Left colon (tissue), 2 donors: ENCODE data around the gene FAHD2B. TPM values are rescaled to one million over a fixed set of nuclear protein-coding genes. Genes with fewer than 3 reads are reported as not detected.
"Not testable (repeated sequence)": the region's sequence is repeated elsewhere in the genome, so short reads cannot be mapped to it uniquely, and the experiment has no call there.

Experiments used
- ATAC-seq: fragments of 200-7000 bp; cut with Tn5 transposase; one replicate; pipeline ENCODE4 v1.9.1; 2020; ENCODE audit warnings: mild to moderate bottlenecking, moderate library complexity
- DNase-seq, 2 donors: peaks; one replicate each; pipeline ENCODE4 v3.0.0-alpha.2; 2020
- intact Hi-C, 2 donors: fragments of 100-400 bp; cut with DNase I in 1 of 2; cut with micrococcal nuclease in 1 of 2; formaldehyde crosslinking; loops; one replicate each; pipeline versions ENCODE4 v1.11.2 to v1.14.0; 2022; cut with DNase I, micrococcal nuclease
- long read RNA-seq: library from polyadenylated mRNA; unstranded; transcript quantifications from one replicate; pipeline ENCODE4 v2.0.0, GENCODE V29; 2021
- total RNA-seq, 2 donors: library from RNA; stranded (reverse); fragmentation: NEBNext Ultra II Directional; extraction: Animal tissue kit (Norgen Biotek cat#: 25700); gene quantifications; one replicate each; pipeline ENCODE4 v1.2.1, GENCODE V29; 2021
- donor health status: DM: no; HTN: no; CAD: no.
- donor health status: DM: yes; HTN: yes; CAD: no.

FAHD2B gene, protein sequence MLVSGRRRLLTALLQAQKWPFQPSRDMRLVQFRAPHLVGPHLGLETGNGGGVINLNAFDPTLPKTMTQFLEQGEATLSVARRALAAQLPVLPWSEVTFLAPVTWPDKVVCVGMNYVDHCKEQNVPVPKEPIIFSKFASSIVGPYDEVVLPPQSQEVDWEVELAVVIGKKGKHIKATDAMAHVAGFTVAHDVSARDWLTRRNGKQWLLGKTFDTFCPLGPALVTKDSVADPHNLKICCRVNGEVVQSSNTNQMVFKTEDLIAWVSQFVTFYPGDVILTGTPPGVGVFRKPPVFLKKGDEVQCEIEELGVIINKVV
- 1 to 10 TPM; 5.6 to 6.1 TPM for total RNA-seq
- long read RNA-seq, partial matches to known transcripts, result 1 of 4 reads
- long read RNA-seq, other reads (novel, unspliced or antisense), result 0 of 4 reads

DNA sequence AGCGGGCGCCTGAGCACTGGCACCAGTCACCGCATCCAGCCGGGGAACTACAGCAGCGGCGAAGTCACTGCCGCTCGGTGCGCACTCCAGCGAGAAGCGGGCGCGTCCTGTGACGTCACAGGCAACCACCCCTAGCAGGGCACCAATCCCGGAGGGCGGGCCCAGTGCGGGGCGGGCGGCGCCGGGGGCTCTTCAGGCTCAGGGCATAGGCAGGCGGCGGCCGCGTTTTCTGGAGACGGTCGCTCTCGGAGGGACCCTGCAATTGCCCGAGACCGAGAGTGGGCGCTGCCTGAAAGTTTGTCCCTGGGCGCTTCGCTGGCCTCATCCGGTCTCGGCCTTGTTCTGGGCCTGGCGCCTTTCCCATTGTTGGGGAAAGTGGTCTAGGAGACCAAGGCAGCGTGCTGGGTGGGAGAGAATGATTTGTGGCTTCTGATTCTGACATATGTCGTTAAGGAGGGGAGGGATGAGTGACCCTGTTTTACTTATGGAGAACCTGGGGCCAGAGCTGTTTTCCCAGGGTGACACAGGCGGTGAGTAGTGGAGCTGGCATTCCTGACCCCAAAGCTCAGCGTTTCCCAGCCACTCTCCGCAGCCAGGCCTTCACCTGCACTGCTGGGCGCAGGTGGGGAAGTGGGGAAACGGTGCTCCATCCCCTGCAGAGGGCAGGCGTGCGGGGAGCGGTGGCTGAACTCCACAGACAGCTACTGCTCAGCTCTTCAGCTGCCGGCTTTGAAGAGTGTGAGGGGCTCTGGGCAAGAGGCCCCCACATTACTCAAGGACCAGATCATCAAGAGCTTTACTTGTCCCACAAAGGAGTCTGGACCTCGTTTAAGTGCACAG, at the start of gene FAHD2B:
FAHD2B (minus strand) TSS at position 111 of the 840 bp plus-strand sequence. CDS start 3,176 bp downstream, outside the sequence.
- intact Hi-C loops, result not testable (repeated sequence)
- DNase-seq (peak; percentile 87 to 95), ATAC-seq (peak; percentile 97)

DNA sequence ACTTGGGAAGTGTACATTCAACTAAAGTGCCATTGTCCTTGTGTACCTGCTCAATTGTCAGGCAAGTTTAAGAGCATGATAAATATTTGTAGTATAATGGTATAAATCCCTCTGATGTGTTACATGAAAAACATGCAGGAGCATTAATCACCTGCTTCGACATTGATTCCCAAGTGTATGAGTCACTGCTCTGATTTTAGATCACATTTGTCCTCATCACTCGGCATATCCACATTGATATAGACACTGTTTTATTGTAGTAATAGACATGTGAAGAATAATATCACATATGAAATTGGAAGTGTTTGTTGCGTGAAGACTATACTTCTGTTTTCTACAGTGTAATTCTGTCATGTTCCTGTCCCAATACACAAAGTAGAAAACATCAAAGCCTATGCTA, 49.3 kb upstream of the FAHD2B start:
- intact Hi-C loops, result not testable (repeated sequence)

DNA sequence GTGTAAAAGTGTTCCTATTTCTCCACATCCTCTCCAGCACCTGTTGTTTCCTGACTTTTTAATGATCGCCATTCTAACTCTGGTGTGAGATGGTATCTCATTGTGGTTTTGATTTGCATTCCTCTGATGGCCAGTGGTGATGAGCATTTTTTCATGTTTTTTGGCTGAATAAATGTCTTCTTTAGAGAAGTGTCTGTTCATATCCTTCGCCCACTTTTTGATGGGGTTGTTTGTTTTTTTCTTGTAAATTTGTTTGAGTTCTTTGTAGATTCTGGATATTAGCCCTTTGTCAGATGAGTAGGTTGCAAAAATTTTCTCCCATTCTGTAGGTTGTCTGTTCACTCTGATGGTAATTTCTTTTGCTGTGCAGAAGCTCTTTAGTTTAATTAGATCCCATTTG, 34.4 kb upstream of the FAHD2B start:
- DNase-seq, ATAC-seq, intact Hi-C loops: not testable (repeated sequence)

More for the DNA sequence above, 49.3 kb upstream of the FAHD2B start:
- not testable (repeated sequence) for DNase-seq, ATAC-seq

DNA sequence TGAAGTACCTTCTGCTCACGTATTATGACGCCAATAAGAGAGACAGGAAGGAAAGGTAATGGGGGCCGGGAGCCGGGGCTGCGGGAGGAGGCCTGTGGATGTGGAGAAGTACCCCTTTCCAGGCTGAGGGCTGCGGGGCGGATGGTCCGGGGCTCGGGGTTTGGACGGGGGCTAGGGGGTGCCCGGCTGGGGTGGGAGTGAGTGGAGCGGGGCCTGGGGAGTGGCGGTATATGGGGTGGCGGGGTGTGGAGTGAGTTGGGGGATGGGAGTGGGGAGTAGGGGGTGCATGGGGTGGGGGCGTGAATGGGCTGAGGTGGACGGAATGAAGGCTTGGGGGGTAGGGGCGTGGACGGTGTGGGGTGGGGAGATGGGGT, 19.2 kb upstream of the FAHD2B start:
- ATAC-seq (peak; percentile 42), DNase-seq (peak in 1 of 2 donors; percentile 33)
- intact Hi-C loops, result not testable (repeated sequence)

DNA sequence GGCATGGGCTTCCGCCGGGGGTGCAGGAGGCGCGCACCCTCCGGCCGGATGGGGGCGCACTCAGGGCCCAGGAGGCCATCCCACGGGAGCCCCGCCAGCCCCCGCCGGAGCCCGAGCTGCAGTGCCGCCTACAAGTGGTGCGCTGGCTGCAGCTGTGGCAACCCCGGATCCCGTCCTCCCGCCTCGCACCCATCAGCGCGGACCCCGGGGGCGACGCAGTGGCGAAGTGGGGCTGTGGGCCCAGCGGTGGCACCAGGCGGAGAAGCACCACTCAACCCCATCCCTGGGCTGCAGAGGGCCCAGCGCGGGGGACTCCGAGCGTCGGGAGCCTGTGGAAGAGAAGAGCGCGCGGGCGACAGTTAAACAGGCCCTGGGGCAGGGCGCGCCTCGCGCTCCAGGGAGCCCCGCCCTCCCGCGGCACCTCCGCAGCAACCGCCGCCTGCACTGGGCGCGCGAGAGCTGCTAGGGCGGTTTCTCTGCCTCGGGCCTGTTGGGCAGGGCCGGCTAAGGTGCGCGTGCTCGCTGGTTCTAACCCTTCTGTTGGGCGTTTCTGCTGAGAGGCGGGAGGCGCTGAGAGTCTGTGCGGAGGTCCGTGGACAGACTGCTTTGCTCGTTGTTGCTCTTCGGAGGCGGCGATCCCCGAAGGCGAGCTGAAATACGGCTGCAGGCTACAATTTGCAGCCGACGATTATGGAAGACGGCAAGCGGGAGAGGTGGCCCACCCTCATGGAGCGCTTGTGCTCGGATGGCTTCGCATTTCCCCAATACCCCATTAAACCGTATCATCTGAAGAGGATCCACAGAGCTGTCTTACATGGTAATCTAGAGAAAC, 18.6 kb upstream of the FAHD2B start, which contains the start of gene ANKRD36:
ANKRD36 (plus strand) TSS at position 104 of the 832 bp plus-strand sequence; CDS start at position 691, 587 bp downstream.
- intact Hi-C loops, result not testable (repeated sequence)
- DNase-seq (peak; percentile 77 to 84), ATAC-seq (peak; percentile 93)

DNA sequence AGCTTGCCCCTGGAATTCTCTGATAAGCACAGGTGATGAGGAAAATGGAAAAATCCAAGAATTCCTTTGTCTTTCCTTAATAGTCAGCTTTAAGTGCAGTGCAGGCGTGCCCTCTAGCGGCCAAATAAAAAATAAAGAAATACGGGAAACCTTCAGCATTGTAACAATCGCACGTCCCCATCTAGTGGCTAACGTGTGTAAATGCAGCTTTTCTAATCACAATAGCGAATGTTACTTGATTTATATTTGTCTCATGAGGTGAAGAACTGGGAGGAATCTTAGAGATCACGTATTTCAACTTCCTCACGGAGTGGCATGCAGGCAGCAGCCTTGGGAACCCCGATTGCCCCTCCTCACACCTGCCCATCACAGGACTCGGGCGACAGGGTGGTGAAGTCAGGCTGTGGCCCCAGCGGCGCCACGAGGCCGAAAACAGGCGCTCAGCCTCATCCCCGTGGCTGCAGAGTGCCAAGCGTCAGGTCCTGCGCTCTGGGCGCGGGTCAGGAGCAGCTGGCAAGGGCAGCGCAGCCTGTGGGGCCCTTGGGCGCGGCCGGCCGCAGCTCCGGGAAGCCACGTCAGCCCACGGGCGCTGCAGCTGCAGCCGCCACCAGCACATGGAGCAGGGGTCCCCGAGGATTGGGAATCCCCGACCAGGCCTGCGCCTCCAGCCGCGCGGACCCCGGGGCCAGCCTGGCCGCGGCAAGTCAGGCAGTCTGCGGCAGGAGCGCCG, 17.8 kb upstream of the FAHD2B start:
- peak; percentile 49 to 57 for DNase-seq
- intact Hi-C loops, result not testable (repeated sequence)
- ATAC-seq, result peak; percentile 69

DNA sequence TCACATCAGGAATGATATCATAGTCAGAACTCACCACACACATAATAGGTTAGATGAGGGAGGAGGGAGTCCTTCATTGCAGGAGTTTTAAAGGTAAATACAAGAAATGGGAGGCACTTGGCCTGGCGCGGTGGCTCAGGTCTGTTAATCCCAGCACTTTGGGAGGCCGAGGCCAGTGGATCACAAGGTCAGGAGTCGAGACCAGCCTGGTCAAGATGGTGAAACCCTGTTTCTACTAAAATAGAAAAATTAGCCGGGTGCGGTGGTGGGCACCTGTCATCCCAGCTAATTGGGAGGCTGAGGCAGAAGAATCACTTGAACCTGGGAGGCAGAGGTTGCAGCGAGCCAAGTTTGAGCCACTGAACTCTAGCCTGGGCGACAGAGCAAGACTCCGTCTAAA, 16.6 kb upstream of the FAHD2B start:
- ATAC-seq, intact Hi-C loops, DNase-seq: not testable (repeated sequence)

DNA sequence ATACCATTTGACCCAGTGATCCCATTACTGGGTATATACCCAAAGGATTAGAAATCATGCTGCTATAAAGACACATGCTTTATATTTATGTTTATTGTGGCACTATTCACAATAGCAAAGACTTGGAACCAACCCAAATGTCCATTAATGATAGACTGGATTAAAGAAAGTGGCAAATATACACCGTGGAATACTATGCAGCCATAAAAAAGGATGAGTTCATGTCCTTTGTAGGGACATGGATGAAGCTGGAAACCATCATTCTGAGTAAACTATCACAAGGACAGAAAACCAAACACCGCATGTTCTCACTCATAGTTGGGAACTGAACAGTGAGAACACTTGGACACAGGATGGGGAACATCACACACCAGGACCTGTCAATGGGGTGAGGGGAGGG, 12.2 kb upstream of the FAHD2B start:
- ATAC-seq, intact Hi-C loops, DNase-seq: not testable (repeated sequence)

DNA sequence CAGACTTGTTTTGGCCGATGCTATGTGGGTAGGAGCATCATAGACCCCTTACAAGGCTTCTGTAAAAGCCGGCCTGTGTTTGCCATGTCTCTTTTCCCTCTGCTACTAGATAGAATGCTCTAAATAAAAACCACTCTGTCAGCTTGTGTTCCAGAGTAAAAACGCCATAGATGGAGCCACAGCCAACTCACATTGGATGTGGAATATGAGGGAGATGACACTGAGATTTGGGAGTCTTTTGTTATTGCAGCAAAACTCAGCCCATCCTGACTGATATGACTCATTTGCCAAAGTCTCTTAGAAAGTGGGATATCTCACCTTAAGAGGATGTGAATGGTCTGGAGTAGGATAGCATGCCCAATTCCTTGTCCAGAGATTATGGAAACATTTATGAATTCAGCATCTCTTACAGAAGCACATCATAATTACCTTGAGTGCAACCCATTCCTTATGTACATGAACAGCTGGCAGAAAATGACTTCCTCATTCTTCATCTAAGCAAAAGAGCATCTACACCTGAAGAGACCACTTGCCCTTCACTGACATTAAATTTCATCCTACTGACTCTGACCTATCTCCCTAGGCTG, 4.2 kb upstream of the FAHD2B start:
- intact Hi-C loops, ATAC-seq, DNase-seq: not testable (repeated sequence)

DNA sequence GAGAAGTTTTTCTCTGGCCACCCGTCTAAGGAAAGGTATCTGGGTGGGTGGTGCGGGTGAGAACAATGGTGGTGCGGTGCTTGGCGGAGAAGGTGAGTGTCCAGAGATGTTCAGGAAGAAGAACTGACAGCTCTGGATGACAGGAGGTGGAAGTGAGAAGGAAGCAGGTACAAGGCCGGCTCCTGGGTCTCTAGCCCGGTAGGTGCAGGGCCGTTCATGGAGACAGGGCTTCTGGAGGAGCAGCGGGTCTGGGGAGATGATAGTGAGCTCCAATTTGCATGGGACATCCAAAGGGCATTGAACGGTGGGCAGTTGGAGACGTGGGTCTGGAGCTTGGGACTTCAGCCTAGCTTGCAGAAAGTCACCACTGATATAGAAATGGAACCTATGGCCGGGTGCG, 979 bp upstream of the FAHD2B start:
- intact Hi-C loops, result no loop called here
- no peak for ATAC-seq
- no peak for DNase-seq

DNA sequence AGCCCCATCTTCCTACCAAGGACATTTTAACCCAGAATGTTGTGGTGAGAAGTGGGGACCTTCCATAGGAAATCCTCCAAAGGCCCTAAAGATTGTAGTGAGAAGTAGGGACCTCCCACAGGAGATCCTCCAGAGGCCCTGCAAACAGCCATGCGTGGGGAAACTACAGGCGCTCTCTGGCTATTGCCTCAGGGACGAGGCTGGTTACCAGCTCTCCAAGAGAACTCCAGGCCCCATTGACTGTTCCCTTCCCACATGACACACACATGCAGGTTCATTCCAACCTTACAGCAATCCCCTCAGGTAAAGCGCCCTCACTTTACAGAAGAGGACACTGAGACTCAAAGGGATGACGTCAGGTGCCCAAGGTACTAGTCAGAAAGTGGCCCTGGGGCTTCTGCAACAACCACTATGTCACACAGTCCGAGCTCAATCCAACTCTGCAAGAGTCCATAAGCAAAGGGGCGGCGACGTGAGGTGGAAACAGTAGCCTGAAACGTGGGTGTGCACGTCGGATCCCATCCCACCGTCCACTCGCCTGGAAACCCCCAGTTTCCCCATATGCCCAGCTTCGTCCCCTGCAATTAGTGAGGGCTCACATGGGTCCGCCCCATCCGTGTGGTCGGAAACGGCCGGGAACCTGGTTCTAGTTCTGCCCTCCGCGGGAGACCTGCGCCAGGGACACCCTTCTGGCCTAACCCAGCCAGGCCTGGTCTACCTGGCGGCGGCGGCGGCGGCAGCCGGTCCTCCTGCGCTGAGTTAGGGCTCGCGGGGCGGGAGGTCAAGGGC, 505 bp downstream of the FAHD2B start:
- ATAC-seq, result peak; percentile 34
- intact Hi-C loops, DNase-seq: not testable (repeated sequence)

DNA sequence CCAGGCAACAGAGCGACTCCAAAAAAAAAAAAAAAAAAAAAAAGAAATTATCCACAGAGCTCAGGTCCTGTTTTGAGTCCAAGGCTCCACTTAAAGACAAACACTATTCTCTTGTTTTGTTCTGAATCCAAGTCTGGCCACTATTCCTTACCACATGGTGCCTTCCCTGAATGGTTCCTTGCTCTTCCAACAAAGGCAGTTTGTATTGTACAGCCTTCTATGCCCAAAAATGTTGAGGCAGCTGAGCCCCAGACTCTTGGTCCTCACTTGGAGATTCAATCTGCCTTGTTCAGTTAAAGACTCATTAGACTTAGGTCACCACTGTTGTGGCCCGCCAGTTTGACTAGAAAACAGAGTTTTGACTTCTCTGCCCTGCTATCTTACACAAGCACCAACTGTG, 1.7 kb downstream of the FAHD2B start:
- ATAC-seq, intact Hi-C loops, DNase-seq: not testable (repeated sequence)

DNA sequence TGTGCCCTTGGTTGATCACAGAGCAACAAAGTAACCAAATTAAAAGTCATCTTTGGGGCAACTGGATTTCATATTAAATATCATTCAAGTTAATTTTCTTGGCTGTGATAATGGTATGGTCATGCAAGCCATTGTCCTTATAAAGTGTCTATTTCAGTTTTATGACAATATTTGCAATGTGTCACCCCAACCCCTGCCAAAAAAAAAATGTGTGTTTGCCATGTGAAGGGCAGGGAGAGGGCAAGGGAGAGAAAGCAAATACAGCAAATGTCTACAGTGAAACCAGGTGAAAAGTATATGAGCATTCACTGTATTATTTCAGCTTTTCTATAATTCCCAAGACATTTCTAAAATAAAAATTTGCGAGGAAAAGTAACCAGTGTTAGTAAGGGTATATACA, 6.0 kb downstream of the FAHD2B start:
- DNase-seq, ATAC-seq, intact Hi-C loops: not testable (repeated sequence)

DNA sequence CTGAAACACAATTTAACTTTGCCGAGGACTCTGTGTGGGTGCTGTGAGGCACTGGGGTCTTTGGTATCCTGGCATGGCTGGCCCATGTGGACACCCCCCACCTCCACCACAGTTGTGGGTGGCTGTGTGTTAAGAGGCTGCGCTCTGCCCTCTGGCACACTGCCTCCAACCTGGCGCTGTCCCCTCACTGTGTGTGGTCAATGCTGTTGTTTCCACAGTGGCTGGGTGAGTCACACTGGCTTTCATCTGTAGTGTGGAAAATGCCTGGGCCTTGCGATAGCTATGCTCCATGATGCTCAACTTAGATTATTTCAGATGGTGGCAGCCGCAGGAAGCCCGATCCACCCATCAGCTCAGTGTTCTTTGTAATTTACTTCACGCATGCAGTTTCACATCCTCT, 9.6 kb downstream of the FAHD2B start:
- intact Hi-C loops, ATAC-seq, DNase-seq: not testable (repeated sequence)

DNA sequence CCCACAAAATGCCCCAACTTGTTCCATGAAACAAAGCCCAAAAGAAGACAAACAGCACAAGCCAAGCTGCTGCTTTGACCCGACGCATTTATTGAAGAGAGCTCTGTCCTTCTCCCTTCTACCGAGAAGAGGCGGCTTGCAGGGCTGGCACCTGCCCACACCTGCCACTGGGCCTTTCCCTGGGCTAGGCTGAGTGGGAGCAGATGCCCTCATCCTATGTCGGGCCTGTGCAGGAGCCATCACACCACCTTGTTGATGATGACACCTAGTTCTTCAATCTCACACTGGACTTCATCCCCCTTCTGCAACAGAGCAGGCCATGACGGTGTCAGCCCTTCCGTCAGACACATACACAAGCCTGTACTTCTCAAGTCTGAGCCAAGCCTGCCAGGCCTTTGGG, 11.2 kb downstream of the FAHD2B start:
- DNase-seq, ATAC-seq, intact Hi-C loops: not testable (repeated sequence)

DNA sequence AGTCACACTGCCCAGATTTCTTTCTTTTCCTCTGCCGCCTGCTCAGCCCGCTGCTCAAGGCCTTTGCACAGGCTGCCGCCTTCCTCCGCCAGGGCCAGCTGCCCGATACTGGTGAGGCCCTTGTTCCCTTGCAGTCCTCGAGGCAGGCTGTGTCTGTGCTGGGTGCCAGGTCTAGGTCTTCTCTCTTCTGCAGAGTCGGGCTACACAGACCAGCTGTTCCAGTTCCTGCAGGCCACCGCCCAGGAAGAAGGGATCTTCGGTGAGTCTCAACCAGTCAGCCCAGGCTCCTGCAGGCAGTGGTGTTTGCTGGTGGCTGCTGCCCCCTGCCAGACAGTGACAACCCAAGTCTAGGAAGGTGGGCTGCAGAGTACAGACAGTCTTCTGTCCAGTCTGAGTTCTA, 12.5 kb downstream of the FAHD2B start:
- intact Hi-C loops, result not testable (repeated sequence)
- DNase-seq, result peak in 1 of 2 donors; percentile 15
- ATAC-seq, result peak; percentile 79

DNA sequence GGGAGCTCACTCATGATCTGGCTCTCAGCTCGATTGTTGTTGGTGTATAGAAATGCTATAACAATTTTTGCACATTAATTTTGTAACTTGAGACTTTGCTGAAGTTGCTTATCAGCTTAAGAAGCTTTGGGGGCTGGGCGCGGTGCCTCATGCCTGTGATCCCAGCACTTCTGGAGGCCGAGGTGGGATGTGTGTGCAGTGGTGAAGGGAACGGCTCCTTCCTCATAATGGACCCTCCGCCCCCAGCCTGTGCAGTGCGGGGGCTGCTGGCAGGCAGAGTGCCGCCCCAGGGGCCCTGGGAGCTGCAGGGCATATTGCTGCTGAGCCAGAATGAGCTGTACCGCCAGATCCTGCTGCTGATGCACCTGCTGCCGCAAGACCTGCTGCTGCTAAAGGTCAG, 13.8 kb downstream of the FAHD2B start:
- ATAC-seq, intact Hi-C loops, DNase-seq: not testable (repeated sequence)
